Activated naive CD8-positive, alpha-beta T cell treated with anti-CD3 and anti-CD28 coated beads for 36 hours (primary cell): ENCODE results near the gene ADAMTS2. TPM values are rescaled to one million over a fixed set of nuclear protein-coding genes. Genes with fewer than 3 reads are reported as not detected.

Experiments used
- DNase-seq: peaks from one replicate; pipeline ENCODE4 v3.0.0; 2021
- H3K27ac Mint-ChIP-seq: one replicate; pipeline ENCODE4 v1.8.0; 2022; ENCODE audit warnings: mild to moderate bottlenecking, moderate library complexity, mixed read lengths
- H3K27me3 Mint-ChIP-seq: one replicate; pipeline ENCODE4 v1.8.0; 2022; ENCODE audit warnings: mild to moderate bottlenecking, mixed read lengths
- H3K36me3 Mint-ChIP-seq: one replicate; pipeline ENCODE4 v1.8.0; 2021; ENCODE audit warnings: mild to moderate bottlenecking, mixed read lengths
- H3K4me1 Mint-ChIP-seq: one replicate; pipeline ENCODE4 v1.8.0; 2021; ENCODE audit warnings: mixed read lengths
- H3K4me3 Mint-ChIP-seq: one replicate; pipeline ENCODE4 v1.8.0; 2022; ENCODE audit warnings: mild to moderate bottlenecking, moderate library complexity, mixed read lengths
- H3K9me3 Mint-ChIP-seq: one replicate; pipeline ENCODE4 v1.8.0; 2022; ENCODE audit warnings: mixed read lengths
- total RNA-seq, 2 experiments: library from RNA; stranded (reverse); gene quantifications; one replicate each; pipeline ENCODE4 v1.2.3, GENCODE V29; 2021

The ADAMTS2 gene
- total RNA-seq, 2 experiments from 2014 or later = not detected

- H3K36me3 Mint-ChIP-seq = no peaks in the 10 kb centered on the region
- H3K27me3 Mint-ChIP-seq = no peaks in the 10 kb centered on the region
- H3K4me3 Mint-ChIP-seq = no peak overlapping the region
- no peak overlapping the region for H3K27ac Mint-ChIP-seq
- H3K4me1 Mint-ChIP-seq = no peaks in the 10 kb centered on the region
- no peaks in the 10 kb centered on the region for H3K9me3 Mint-ChIP-seq
- no peak for DNase-seq
Measured at GRCh38 chr5:179375831-179376365, 30.6 kb upstream of the ADAMTS2 start.

DNA sequence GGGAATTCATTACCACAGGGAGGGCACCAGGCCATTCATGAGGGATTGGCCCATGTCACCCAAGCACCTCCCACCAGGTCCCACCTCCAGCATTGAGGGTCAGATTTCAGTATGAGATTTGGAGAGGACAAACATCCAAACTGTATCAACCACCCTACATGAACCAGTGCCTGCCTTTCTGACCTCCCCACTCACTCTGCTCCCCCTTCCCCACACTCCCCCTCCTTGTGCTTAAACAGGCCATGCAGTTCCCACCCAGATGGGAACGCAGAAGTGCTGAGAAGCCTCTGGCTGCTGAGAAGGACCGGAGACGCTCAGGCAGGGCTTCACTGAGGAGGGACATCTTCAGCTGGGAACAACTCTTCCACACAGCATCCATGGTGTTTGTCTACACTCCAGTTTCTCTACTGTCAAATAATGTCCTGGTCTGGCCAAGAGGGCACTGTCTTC is 30.0 kb upstream of the ADAMTS2 start:
- H3K4me1 Mint-ChIP-seq = no peaks in the 10 kb centered on the region
- DNase-seq = no peak
- no peaks in the 10 kb centered on the region for H3K9me3 Mint-ChIP-seq
- no peak overlapping the region for H3K27ac Mint-ChIP-seq
- no peaks in the 10 kb centered on the region for H3K36me3 Mint-ChIP-seq
- H3K4me3 Mint-ChIP-seq = no peak overlapping the region
- H3K27me3 Mint-ChIP-seq = no peaks in the 10 kb centered on the region

DNA sequence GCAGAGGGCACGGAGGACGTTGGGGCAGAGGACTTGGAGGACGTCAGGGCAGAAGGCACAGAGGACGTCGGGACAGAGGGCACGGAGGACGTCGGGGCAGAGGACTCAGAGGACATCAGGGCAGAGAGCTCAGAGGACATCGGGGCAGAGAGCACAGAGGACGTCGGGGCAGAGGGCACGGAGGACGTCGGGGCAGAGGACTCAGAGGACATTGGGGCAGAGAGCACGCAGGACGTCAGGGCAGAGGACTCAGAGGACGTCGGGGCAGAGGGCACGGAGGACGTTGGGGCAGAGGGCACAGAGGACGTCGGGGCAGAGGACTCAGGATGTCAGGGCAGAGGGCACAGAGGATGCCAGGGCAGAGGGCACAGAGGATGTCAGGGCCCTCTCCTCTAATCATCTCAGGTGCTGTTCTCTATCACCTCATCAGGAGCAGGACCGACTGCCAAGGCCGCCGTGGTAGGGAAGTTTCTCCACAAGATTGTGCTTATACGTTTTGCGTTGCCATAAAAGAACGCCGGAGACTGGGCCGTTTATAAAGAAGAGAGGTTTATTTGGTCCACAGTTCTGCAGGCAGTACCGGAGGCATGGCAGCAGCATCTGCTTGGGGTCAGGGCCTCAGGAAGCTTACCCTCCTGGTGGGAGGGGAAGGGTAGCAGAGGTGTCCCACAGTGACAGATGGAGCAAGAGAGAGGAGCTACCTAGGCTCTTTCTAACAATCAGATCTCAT is 29.4 kb upstream of the ADAMTS2 start:
- H3K36me3 Mint-ChIP-seq = no peaks in the 10 kb centered on the region
- H3K27me3 Mint-ChIP-seq = no peaks in the 10 kb centered on the region
- no peak overlapping the region for H3K4me3 Mint-ChIP-seq
- H3K9me3 Mint-ChIP-seq = no peaks in the 10 kb centered on the region
- no peak overlapping the region for H3K27ac Mint-ChIP-seq
- no peak for DNase-seq
- no peaks in the 10 kb centered on the region for H3K4me1 Mint-ChIP-seq

DNA sequence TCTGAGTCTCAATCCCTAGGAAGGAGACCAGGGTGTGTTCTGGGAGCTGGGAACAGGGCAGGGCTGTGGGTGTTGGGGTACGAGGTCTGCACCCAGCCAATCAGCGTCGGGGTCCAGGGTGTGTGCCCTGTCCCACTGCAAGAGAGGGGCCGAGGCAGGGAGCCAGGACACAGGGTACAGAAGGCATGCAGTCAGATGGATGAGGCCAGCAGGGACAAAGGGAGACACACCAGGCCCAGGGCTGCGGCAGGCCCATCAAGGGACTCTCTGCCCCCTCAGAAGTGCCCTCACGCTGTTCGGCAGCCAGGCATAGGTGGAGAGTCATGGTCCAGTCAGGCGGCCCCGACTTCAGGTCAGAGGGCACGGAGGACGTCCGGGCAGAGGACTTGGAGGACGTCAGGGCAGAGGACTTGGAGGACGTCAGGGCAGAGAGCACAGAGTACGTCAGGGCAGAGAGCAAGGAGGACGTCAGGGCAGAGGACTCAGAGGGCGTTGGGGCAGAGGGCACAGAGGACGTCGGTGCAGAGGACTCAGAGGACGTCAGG is 28.8 kb upstream of the ADAMTS2 start:
- no peak overlapping the region for H3K4me3 Mint-ChIP-seq
- H3K27me3 Mint-ChIP-seq = no peaks in the 10 kb centered on the region
- H3K36me3 Mint-ChIP-seq = no peaks in the 10 kb centered on the region
- no peaks in the 10 kb centered on the region for H3K4me1 Mint-ChIP-seq
- H3K27ac Mint-ChIP-seq = no peak overlapping the region
- no peak for DNase-seq
- no peaks in the 10 kb centered on the region for H3K9me3 Mint-ChIP-seq

DNA sequence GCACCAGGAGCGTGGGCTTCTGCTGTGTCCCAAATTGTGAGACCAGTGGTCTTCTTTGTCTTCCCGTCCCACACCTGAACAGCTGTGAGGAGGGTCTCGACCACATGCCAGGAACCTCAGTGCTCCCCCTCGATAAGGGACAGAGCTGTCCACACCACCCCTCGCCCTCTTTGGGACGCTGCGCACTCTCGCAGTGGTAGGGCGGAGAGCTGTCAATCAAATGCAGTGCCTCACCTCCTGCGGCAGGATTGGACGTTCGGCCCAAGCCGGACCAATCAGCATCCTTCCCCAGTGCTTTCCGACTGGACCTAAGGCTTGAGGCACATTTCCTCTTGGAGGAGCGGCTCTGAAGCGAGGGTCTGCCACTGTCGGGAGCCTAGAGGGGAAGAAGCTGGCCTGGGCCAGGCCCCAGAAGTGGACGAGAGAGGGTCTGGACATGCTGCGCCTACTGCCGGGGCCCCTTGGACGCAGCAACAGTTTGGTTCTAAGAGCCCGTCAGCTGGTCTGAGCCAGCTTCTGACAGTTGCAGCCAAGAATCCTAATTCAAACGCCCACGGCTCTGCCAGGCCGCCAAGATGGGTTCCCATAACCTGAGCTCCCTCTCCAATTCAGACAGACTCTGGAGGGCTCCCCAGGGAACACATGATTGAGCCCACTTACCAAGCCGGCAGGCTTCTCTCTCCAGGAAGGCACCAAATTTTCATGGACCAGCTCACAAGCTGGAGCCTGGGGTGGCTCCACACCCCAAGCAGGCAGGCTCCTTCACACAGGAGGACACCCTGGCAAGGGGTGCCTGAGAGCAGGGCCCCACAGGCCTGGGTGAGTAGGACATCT is 28.1 kb upstream of the ADAMTS2 start:
- Mint-ChIP-seq H3K9me3 (no peaks in the 10 kb centered on the region), H3K4me3 (no peak overlapping the region), H3K4me1 (no peaks in the 10 kb centered on the region), H3K27ac (no peak overlapping the region), H3K27me3 (no peaks in the 10 kb centered on the region), H3K36me3 (no peaks in the 10 kb centered on the region)
- DNase-seq = no peak

- Mint-ChIP-seq H3K27ac (no peak overlapping the region), H3K4me1 (no peaks in the 10 kb centered on the region), H3K27me3 (no peaks in the 10 kb centered on the region), H3K9me3 (no peaks in the 10 kb centered on the region), H3K4me3 (no peak overlapping the region), H3K36me3 (no peaks in the 10 kb centered on the region)
- no peak for DNase-seq
Measured at GRCh38 chr5:179371681-179372680, 26.7 kb upstream of the ADAMTS2 start.

DNA sequence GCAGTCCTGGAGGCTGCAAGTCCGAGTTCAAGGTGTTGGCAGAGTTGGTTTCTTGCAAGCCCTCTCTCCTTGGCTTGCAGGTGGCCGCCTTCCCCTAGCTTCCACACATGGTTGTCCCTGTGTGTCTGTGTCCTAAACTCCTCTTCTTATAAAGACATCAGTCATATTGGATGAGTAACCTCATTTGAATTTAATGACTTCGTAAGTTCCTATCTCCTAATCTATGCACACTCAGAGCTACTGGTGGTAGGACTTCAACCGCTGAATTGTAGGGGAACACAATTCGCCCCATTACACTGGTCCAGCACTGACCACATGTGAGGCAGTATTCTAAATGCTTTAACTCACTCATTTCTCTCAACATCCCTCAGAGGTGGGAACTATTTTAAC is 25.9 kb upstream of the ADAMTS2 start:
- no peak for DNase-seq
- H3K27ac Mint-ChIP-seq = no peak overlapping the region
- no peaks in the 10 kb centered on the region for H3K36me3 Mint-ChIP-seq
- H3K4me3 Mint-ChIP-seq = no peak overlapping the region
- H3K27me3 Mint-ChIP-seq = no peaks in the 10 kb centered on the region
- no peaks in the 10 kb centered on the region for H3K4me1 Mint-ChIP-seq
- H3K9me3 Mint-ChIP-seq = no peaks in the 10 kb centered on the region

DNA sequence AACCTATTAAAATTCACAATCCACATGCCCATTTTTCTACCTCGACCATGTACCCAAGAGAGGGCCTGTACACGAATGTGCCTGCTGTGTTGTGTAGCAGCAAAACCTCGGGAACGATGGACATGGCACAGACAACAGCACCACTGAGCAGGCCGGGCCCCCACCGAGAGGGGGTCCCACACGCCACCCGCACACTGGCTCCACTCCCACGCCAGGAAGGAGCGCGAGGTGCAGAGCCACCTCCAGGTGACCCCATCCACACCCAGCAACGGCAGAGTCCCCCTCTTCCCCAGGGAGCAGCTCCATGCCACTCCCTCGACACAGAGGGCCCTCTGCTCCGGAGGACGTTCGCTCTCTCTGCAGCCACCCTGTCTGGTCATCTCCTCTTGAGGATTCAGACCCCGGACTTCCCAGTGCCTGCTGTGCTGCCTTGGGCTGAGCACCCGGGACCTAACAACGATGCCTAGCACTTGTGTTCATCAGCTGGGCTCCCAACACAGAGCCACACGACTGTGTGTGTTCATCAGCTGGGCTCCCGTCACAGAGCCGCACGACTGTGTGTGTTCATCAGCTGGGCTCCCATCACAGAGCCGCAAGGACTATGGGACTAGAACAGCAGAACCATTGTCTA is 25.3 kb upstream of the ADAMTS2 start:
- no peak for DNase-seq
- Mint-ChIP-seq H3K4me3 (no peak overlapping the region), H3K27ac (no peak overlapping the region), H3K4me1 (no peaks in the 10 kb centered on the region), H3K27me3 (no peaks in the 10 kb centered on the region), H3K9me3 (no peaks in the 10 kb centered on the region), H3K36me3 (no peaks in the 10 kb centered on the region)

DNA sequence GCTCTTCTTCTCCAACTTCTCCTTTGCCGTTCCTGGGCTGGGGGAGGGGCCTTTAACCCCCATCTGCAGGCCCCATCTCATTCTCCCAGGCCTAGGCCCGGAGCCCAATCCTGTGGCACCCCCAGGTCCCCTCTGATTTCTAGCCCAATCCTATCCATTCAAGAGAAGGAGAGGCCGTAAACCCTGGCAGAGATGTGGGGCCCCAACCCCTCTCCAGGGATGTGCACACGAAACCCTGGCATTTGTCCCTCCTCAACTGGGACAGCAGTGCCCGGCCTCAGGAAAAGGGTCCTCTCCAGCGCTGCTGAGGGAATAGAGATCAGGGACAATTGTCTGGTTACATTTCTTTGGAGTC is 24.2 kb upstream of the ADAMTS2 start:
- Mint-ChIP-seq H3K27me3 (no peaks in the 10 kb centered on the region), H3K36me3 (no peaks in the 10 kb centered on the region), H3K4me3 (no peak overlapping the region), H3K9me3 (no peaks in the 10 kb centered on the region), H3K4me1 (no peaks in the 10 kb centered on the region), H3K27ac (no peak overlapping the region)
- DNase-seq = no peak

DNA sequence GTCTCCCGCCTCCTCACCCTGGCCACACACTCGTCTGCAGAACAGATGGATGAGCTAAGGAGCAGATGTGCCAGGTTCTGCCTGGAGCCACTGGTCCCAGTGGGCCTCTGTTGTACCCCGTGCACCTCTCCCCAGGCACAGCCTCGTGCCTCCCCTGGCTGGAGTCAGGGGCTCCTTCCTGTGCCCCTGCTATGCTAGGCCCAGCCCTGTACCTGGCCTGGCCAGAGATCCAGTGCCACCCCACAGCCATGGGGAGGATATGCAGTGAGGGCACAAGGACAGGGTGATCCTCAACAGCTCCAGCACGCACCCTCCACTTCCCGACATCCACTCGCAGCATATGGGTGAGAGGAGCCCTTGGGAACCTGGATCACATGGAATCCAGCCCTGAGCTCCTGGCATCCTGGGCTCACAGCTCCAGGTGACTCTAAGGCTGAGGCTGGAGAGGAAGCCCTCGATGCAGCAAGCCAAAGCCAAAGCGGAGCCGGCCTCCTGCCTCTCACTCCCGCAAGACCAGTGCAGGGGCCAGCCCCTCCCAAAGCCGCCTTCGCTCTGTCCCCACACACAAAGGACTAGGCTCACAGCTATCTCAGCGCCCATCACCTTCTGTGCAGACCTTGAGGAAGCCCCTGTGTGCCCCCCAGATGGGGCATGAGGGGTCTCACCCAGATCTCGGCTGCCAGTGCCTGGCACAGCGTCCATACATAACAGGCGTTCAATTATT is 23.7 kb upstream of the ADAMTS2 start:
- Mint-ChIP-seq H3K4me1 (no peaks in the 10 kb centered on the region), H3K4me3 (no peak overlapping the region), H3K36me3 (no peaks in the 10 kb centered on the region), H3K9me3 (no peaks in the 10 kb centered on the region), H3K27ac (no peak overlapping the region), H3K27me3 (peaks cover 1% of the 10 kb centered on the region)
- DNase-seq = no peak

GRCh38 chr5:179368126-179368805 is 23.0 kb upstream of the ADAMTS2 start:
- H3K36me3 Mint-ChIP-seq = no peaks in the 10 kb centered on the region
- H3K27me3 Mint-ChIP-seq = peaks cover 3% of the 10 kb centered on the region
- H3K4me3 Mint-ChIP-seq = no peak overlapping the region
- no peaks in the 10 kb centered on the region for H3K4me1 Mint-ChIP-seq
- no peaks in the 10 kb centered on the region for H3K9me3 Mint-ChIP-seq
- DNase-seq = no peak
- no peak overlapping the region for H3K27ac Mint-ChIP-seq

- no peaks in the 10 kb centered on the region for H3K4me1 Mint-ChIP-seq
- DNase-seq = no peak
- H3K4me3 Mint-ChIP-seq = no peak overlapping the region
- peaks cover 3% of the 10 kb centered on the region for H3K27me3 Mint-ChIP-seq
- H3K9me3 Mint-ChIP-seq = no peaks in the 10 kb centered on the region
- H3K27ac Mint-ChIP-seq = no peak overlapping the region
- no peaks in the 10 kb centered on the region for H3K36me3 Mint-ChIP-seq
Measured at GRCh38 chr5:179367491-179367890, 22.2 kb upstream of the ADAMTS2 start.

GRCh38 chr5:179362355-179362754 is 17.1 kb upstream of the ADAMTS2 start:
- no peaks in the 10 kb centered on the region for H3K9me3 Mint-ChIP-seq
- H3K27me3 Mint-ChIP-seq = peaks cover 7% of the 10 kb centered on the region
- no peaks in the 10 kb centered on the region for H3K36me3 Mint-ChIP-seq
- no peaks in the 10 kb centered on the region for H3K4me1 Mint-ChIP-seq
- no peak for DNase-seq
- H3K4me3 Mint-ChIP-seq = no peak overlapping the region
- no peak overlapping the region for H3K27ac Mint-ChIP-seq
